SK-N-MC (cell line): ENCODE data around the gene PIK3R4.

Experiments
- EZH2 ChIP-seq: fragments of 200-600 bp; sonication (generic); IDR thresholded peaks from one replicate; pipeline ENCODE4 v1.6.1; 2017; ENCODE audit warnings: antibody characterized with exemption
- POLR2AphosphoS5 ChIP-seq: IDR thresholded peaks from 2 replicates; pipeline ENCODE4 v1.6.1; 2012; ENCODE audit warnings: mild to moderate bottlenecking, low read depth, low read length, borderline replicate concordance

DNA sequence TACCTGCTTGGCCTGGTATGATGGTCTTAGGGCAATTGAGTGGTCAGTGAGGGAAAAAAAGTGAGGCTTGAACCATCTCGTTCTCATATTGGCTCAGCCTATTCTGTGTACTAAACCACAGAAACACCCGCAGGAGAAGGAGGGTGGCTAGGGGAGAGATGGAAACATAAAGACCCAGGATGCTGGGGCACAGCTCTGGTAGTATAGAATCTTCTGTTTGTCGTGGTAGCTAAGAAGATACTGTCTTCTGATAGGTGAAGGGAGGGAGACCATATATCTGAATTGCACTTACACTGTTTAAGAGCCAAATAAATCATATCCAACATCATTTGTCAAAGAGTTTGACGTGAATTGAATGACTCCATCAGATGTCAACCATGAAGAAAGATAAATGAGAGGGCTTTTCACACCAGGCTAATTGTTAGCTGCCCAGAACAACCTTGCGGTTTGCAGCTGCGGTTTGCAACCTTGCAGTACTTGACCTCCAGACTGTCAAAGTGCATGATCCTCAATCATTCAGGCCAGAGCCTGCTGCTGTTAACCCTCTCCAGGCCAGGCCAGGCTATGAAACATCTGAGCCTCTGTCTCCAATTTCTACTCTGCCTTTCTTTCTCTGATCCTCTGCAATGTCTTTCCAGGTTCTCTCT is 40.9 kb upstream of the PIK3R4 start:
- TF ChIP-seq EZH2 (no peak), POLR2AphosphoS5 (no peak)
